Breast epithelium (tissue), 3 donors: ENCODE data around the gene POT1.

ENCODE experiments used
- POLR2A ChIP-seq: fragments of 450-650 bp; IDR thresholded peaks from one replicate; pipeline ENCODE4 v1.6.1; 2016; ENCODE audit warnings: antibody characterized with exemption, mild to moderate bottlenecking, moderate library complexity
- TF ChIP-seq, protein P1 (sequence below), 3 donors: fragments of 450-650 bp; IDR thresholded peaks; one replicate each; pipeline ENCODE4 v1.5.1; 2016 to 2017; ENCODE audit warnings: antibody characterized with exemption in 3 of 3, mild to moderate bottlenecking in 3 of 3, moderate library complexity in 3 of 3

DNA sequence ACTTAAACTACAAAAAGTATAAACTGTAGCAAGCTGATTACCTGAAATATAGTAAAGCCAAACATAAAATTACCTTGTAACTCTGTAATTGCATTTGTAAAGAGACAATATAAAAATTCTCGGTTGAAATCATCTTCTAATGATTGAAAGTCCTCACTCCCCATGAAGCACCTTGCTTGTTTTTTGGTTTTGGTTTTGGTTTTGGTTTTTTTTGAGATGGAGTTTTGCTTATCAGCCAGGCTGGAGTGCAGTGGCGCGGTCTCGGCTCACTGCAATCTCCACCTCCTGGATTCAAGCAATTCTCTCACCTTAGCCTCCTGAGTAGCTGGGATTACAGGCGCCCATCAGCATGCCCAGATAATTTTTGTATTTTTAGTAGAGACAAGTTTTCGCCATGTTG lies 130.2 kb downstream of the POT1 start:
- TF ChIP-seq POLR2A, result no peak
- TF ChIP-seq, protein P1, sequence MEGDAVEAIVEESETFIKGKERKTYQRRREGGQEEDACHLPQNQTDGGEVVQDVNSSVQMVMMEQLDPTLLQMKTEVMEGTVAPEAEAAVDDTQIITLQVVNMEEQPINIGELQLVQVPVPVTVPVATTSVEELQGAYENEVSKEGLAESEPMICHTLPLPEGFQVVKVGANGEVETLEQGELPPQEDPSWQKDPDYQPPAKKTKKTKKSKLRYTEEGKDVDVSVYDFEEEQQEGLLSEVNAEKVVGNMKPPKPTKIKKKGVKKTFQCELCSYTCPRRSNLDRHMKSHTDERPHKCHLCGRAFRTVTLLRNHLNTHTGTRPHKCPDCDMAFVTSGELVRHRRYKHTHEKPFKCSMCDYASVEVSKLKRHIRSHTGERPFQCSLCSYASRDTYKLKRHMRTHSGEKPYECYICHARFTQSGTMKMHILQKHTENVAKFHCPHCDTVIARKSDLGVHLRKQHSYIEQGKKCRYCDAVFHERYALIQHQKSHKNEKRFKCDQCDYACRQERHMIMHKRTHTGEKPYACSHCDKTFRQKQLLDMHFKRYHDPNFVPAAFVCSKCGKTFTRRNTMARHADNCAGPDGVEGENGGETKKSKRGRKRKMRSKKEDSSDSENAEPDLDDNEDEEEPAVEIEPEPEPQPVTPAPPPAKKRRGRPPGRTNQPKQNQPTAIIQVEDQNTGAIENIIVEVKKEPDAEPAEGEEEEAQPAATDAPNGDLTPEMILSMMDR (IDR thresholded peaks at IDR 0.05), result no peak
